Stimulated activated CD4-positive, alpha-beta T cell treated with anti-CD3 and anti-CD28 coated beads, Interleukin-15, amount 100 ng/mL, for 48 hours (primary cell): Measurements from ENCODE around the gene TMEM263.
A peak's percentile ranks its signal among the peaks of the same experiment; 100 is the strongest.

ENCODE experiments used
- DNase-seq, 2 donors: peaks; one replicate each; pipeline ENCODE4 v3.0.0-alpha.2; 2020; ENCODE audit warnings: low read depth in 2 of 2

Gene TMEM263

GRCh38 chr12:106947461-106947860, 8.2 kb upstream of the TMEM263 start:
- no peak for DNase-seq

- DNase-seq: no peak
Measured at GRCh38 chr12:106950591-106950990, 5.1 kb upstream of the TMEM263 start.

- DNase-seq: no peak
Measured at GRCh38 chr12:106953352-106954250, 2.1 kb upstream of the TMEM263 start.

DNA sequence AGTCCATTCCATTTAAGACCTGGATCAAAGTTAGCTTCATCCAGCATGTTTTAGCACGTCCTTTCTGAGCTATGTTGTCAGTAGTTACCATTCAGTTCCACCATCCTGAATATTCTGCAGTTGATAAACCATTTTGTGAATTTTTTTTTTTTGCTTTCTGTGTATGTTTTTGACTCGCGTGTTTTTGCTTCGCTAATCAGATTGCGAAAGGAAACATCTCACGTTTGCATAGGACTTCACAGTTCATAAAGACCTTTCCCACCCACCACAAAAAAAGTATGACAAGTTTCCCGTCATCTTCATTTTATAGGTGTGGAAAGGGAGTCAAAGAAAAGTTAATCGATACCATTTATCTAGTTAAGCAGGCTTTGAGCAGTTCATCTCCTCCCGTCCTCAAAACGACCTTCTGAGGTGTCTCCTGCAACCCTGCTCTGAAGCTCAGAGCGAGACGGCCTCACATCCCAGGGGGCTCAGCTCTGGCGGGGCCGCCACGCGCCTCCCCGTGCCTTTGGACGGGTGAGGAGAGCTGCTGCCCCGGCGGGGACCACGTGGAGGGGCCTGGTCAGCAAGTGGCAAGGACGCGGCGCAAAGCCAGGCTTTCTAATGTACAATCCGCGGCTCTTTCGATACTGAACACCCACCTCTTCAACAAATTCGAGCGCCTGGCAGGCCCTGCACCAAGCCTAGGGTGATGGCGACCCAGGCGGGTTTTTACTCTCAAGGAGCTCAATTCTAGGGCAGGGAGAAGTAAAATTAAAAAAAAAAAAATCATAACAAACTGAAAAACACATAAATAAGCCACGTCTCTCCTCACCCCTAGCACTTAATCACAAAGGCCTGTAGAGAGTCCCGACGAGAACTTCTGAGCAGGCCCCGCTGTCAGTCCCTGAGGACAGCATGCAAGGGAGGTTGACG, 988 bp upstream of the TMEM263 start:
- DNase-seq: no peak

GRCh38 chr12:106956048-106956578, 406 bp downstream of the TMEM263 start:
- DNase-seq: peak; percentile 38 to 53

- DNase-seq: no peak
Measured at GRCh38 chr12:106957583-106957982, 1.9 kb downstream of the TMEM263 start.

- no peak for DNase-seq
Measured at GRCh38 chr12:106960443-106960842, 4.7 kb downstream of the TMEM263 start.

DNA sequence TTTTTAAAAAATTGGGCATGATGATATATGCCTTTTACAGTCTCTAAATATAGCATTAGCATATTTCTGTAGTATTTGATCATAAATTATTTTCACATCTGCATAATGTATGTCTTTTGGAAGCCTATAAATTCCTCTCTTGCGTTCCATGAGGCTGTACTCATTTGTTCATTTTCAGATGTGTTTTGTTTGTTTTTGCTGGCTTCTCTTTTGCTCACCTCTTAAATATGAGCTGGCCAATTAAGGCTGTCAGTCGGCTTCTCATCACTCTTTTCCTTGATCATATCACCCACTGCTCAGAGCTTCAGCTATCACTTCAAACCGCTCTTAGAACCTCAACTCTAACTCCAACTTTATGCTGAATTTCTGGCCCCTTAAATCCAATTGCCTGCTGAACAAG, 6.6 kb downstream of the TMEM263 start:
- no peak for DNase-seq

DNA sequence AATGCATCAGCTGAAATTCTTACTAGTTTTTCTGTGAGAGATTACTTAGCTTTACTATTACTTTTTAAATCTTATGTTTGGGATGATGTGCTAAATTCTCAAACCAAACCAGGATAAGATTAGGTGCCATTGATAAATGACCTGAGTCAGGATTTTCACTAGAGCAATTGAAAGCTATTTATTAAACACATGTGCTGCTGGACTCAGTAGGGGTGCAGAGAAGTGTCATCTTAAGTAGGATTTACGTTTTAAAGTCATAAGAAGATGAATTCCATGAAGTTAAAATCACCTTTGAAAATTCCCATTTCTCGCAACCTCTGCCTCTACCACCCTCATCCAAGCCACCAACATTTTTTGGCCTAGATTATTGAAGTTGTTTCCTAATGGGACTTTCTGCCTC, 8.8 kb downstream of the TMEM263 start:
- DNase-seq: no peak

GRCh38 chr12:106971065-106971464, 15.4 kb downstream of the TMEM263 start:
- no peak for DNase-seq

- no peak for DNase-seq
Measured at GRCh38 chr12:106973545-106973944, 17.8 kb downstream of the TMEM263 start.

GRCh38 chr12:106974511-106974910, 18.8 kb downstream of the TMEM263 start:
- DNase-seq: no peak

DNA sequence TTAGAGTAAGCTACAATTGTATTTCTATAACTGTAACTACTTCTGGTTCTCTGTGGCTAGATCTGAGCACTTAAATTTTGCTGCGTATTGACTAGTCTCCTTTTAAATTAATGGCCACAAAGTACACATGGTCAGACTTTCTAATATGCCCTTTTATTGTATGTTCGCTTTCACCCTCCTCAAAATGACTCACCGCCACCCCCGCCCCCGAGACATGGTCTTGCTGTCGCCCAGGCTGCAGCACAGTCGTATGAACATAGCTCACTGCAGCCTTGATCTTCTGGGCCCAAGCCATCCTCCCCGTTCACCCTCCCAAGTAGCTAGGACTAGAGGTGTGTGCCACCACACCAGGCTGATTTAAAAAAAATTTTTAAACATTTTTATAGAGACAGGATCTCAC, 19.4 kb downstream of the TMEM263 start:
- no peak for DNase-seq

DNA sequence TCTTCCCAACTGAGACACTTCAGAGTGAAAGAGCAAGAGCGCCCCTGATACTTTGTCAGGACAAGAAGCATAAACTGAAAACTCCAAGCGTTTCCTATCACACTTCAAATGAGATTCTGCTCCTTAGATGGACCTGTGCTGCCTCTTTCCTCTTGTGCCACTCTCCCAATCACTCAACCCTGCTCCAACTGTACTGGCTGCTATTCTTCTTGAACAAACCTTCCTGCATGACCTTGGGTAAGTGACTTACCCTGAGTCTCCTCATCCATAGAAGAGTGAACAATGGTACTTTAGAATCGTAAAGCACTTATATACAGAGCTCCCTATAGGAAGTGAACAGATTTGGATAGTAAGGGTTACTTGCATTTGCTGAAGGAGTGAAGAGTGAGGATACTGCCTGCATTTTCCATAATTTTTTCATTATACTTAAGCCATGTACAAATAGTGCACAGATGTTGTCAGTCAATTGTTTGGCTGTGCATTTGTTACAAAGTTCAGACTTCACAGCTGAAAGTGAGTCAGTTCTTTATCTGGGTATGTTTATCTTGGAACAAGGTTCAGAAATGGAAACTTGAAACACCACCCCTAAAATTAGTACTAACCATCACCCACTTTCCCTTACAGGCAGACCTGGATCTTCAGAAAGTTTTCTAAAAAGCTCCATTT, 20.4 kb downstream of the TMEM263 start:
- no peak for DNase-seq

DNA sequence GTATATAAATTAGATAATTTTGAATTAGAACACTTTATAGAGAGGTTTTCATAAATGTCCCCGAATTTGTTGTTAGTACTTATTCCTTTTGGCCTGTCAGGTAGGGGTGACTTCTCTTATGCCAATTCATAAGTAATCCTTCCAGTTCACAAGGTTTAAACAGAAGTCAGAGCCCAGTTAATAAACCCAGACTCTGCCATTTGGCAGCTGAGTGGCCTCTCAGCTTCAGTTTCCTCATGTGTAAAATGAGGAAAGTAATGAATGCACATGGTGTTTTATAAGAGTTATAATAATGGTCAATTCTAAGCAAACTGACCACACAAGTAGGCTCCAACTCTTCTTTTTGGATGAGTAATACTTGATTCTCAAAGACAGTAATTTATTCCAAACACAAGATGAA, 21.0 kb downstream of the TMEM263 start:
- DNase-seq: no peak

DNA sequence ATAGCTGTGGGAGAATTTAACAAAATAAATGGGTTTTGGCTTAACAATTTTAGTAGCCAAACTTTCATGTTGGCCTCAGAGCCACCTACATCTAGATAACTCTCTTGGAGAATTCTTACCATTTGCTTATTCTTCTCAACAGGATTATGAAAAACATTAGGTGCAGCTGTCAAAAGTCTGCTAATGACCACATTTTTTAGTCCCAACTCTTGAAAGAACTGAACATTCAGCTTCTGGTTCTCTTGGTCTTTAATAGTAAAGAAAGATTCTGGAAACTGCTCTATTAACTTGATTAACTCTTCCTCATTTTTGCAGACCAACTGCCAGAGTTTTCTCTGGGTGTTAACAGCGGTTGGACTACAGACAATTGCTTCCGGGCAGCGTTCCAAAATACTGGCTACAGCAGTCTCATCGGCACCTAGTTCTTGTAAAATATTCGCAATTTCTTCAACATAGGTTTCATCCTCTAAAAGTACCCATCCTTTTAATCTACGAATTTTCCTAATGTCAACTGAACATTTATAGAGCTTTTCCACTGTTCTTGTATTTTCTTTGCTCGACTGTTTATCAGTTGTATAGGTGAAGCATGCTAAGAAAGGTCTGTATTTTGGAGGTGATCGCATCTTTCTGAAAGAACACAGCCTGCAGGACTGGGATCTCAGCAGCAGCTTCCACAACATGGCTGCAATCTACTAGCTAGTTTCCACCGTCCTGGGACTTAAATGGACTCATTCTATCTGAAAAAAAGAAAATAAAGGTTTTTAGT, 22.5 kb downstream of the TMEM263 start:
- DNase-seq: no peak

DNA sequence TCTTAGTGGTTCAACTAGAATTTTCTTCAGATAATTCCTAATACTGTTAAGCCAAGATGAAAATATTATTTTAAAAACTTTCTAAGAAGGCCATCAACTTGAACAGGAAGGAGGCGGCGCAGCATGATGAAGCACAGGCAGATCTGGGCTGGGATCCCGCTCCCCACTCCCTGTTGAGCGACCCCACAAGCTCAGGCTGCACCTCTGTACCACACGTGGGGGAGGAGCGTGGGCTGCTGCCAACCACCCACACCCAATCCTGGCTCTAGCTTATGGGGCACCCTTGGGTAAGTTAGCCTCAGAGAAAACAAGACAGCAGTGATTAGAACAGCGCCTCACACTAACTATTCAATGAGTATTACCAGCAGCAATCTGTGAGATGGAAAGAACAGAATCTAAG, 25.2 kb downstream of the TMEM263 start:
- DNase-seq: no peak

DNA sequence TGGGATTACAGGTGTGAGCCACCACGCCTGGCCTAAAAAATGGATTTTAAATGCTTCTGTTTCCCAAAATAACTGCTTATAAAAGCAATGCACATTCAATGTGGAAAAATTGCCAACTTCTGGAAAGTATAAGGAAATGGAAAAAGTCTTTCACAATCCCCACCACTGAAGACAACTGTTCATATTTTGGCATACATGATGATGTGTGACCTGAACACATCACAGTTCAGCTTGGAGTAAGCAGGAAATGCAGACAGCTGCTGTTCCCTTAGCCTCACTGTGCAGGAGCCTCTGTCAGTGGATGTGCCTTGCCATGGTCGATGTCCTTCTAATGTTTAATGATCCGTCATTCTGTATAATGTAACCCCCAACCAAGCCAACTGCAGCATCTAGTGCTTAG, 26.1 kb downstream of the TMEM263 start:
- DNase-seq: no peak

GRCh38 chr12:106982229-106982628, 26.5 kb downstream of the TMEM263 start:
- DNase-seq: no peak

- no peak for DNase-seq
Measured at GRCh38 chr12:106984588-106985137, 29.0 kb downstream of the TMEM263 start.

GRCh38 chr12:106985479-106985878, 29.8 kb downstream of the TMEM263 start:
- no peak for DNase-seq
